Measurements from ENCODE around the gene CR1L. TPM values are rescaled to one million over a fixed set of nuclear protein-coding genes. Genes with fewer than 3 reads are reported as not detected.

Gene CR1L
- total and polyA plus RNA-seq, 8 donors: 0.15 to 1.1 (median 0.73) TPM; not detected in 1

- no peaks in the 10 kb centered on the region for H3K36me3 ChIP-seq
- peaks cover 42 to 77% of the 10 kb centered on the region in 2 donors for H3K27me3 ChIP-seq
- no peak for ATAC-seq
- H3K9me3 ChIP-seq: no peaks in the 10 kb centered on the region
- intact Hi-C loops (cut with DNase I): no loop called here
- TF ChIP-seq, protein P1, sequence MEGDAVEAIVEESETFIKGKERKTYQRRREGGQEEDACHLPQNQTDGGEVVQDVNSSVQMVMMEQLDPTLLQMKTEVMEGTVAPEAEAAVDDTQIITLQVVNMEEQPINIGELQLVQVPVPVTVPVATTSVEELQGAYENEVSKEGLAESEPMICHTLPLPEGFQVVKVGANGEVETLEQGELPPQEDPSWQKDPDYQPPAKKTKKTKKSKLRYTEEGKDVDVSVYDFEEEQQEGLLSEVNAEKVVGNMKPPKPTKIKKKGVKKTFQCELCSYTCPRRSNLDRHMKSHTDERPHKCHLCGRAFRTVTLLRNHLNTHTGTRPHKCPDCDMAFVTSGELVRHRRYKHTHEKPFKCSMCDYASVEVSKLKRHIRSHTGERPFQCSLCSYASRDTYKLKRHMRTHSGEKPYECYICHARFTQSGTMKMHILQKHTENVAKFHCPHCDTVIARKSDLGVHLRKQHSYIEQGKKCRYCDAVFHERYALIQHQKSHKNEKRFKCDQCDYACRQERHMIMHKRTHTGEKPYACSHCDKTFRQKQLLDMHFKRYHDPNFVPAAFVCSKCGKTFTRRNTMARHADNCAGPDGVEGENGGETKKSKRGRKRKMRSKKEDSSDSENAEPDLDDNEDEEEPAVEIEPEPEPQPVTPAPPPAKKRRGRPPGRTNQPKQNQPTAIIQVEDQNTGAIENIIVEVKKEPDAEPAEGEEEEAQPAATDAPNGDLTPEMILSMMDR (IDR thresholded peaks at IDR 0.05): no peak
- no peak overlapping the region for H3K27ac ChIP-seq
- H3K4me3 ChIP-seq: peak overlapping the region in 1 of 2 donors; percentile 9
- DNase-seq: peak in 1 of 4 donors; percentile 64
- peaks cover 0 to 10% of the 10 kb centered on the region in 2 donors for H3K4me1 ChIP-seq
Observed at GRCh38 chr1:207669528-207670009, 24.6 kb downstream of the CR1L start.

DNA sequence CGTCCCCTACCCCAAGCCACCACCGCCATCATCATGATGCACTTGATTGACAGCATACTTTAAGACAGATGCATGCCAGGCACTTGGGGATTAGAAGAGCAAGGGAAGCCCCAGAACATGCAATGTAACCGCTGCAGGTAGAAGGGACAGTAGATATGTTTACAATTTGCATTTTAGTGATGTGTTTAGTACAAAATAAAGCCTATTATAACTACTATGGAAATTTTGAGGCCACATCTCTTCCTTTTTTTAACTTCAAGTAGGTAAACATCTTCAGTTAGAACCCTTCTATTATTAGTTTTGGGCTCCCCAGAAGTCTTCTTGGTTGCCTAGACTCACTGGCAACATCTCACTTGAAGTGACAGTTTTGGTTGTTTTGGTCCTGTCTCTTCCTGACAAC, 25.3 kb downstream of the CR1L start:
- no peak overlapping the region for H3K27ac ChIP-seq
- no peak for DNase-seq
- H3K9me3 ChIP-seq: no peaks in the 10 kb centered on the region
- H3K4me1 ChIP-seq: peaks cover 0 to 10% of the 10 kb centered on the region in 2 donors
- intact Hi-C loops (cut with DNase I): no loop called here
- TF ChIP-seq, protein P1 (IDR thresholded peaks at IDR 0.05): no peak
- no peak overlapping the region for H3K4me3 ChIP-seq
- no peak for ATAC-seq
- H3K36me3 ChIP-seq: no peaks in the 10 kb centered on the region
- H3K27me3 ChIP-seq: peaks cover 42 to 76% of the 10 kb centered on the region in 2 donors

GRCh38 chr1:207670997-207671396, 26.1 kb downstream of the CR1L start:
- Histone ChIP-seq H3K4me1 (peaks cover 0 to 10% of the 10 kb centered on the region in 2 donors), H3K4me3 (no peak overlapping the region), H3K27me3 (peaks cover 42 to 69% of the 10 kb centered on the region in 2 donors), H3K36me3 (no peaks in the 10 kb centered on the region), H3K9me3 (no peaks in the 10 kb centered on the region), H3K27ac (no peak overlapping the region)
- ATAC-seq (no peak), DNase-seq (no peak)
- intact Hi-C loops (cut with DNase I): no loop called here
- TF ChIP-seq, protein P1 (IDR thresholded peaks at IDR 0.05): no peak

DNA sequence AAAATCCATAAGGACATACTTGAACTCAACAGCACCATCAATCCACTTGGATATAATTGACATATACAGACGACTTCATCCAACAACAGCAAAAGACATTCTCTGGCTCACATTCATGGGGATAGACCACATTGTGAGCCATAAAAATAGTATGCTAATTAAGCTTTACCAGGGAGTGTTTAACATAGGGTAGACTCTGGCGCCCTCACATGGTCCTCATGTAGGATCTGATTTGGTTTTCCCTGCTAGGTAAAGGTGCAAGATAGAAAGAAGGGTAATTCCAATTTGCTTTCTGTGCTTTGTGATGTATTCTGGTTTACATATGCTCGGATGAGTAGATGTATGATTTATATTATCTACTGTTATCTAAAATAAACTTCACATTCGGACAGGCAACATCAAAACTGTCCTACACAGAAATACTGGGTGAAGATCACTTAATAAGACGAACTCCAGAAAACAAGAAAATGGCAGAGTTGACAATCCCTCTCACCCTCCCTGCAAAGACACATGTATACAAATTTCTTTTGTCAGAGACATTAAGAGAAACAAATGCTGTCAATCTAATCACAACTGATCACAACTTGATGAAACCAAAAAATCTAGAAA, 27.7 kb downstream of the CR1L start:
- peaks cover 39 to 56% of the 10 kb centered on the region in 2 donors for H3K27me3 ChIP-seq
- DNase-seq: peak in 1 of 4 donors; percentile 11
- intact Hi-C loops (cut with DNase I): no loop called here
- H3K27ac ChIP-seq: no peak overlapping the region
- TF ChIP-seq, protein P1 (IDR thresholded peaks at IDR 0.05): peak in 1 of 2 donors; percentile 28
- H3K9me3 ChIP-seq: no peaks in the 10 kb centered on the region
- peaks cover 0 to 10% of the 10 kb centered on the region in 2 donors for H3K4me1 ChIP-seq
- peak; percentile 74 for ATAC-seq
- H3K4me3 ChIP-seq: no peak overlapping the region
- no peaks in the 10 kb centered on the region for H3K36me3 ChIP-seq

- ATAC-seq (no peak), DNase-seq (no peak)
- Histone ChIP-seq H3K36me3 (no peaks in the 10 kb centered on the region), H3K27me3 (peaks cover 31 to 48% of the 10 kb centered on the region in 2 donors), H3K4me1 (peaks cover 0 to 10% of the 10 kb centered on the region in 2 donors), H3K4me3 (no peak overlapping the region), H3K9me3 (no peaks in the 10 kb centered on the region), H3K27ac (no peak overlapping the region)
- TF ChIP-seq, protein P1 (IDR thresholded peaks at IDR 0.05): no peak
- intact Hi-C loops (cut with DNase I): no loop called here
Observed at GRCh38 chr1:207673399-207673798, 28.5 kb downstream of the CR1L start.

All from left lung (tissue), 10 donors.